Hepatic stellate cell (primary cell): Measurements from ENCODE around the gene IL19.

ENCODE experiments used
- DNase-seq: peaks from one replicate; pipeline ENCODE4 v3.0.0; 2011; ENCODE audit warnings: low spot score

The IL19 gene

GRCh38 chr1:206800411-206800810, 29.8 kb downstream of the IL19 start:
- DNase-seq, result no peak

GRCh38 chr1:206800891-206801290, 30.3 kb downstream of the IL19 start:
- DNase-seq, result no peak

- no peak for DNase-seq
Observed at GRCh38 chr1:206801467-206801866, 30.9 kb downstream of the IL19 start.

DNA sequence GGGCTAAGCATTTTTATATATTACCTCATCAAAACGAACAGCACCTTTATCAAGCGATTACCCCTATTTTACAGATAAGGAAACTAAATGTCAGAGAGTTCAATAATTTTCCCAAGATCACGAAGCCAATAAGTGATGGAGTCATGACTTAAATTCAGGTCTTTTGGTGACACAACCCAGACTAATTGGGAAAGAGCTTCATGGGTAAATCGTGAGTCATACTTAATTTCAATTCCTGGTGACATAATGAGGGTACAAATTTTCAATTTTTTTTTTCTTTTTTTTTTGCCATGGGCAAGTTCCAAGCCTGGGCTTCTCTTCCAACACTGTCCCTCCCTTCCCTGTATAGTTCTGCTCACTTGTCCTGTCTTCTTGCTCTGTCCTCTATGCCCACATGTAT, 31.8 kb downstream of the IL19 start:
- no peak for DNase-seq

DNA sequence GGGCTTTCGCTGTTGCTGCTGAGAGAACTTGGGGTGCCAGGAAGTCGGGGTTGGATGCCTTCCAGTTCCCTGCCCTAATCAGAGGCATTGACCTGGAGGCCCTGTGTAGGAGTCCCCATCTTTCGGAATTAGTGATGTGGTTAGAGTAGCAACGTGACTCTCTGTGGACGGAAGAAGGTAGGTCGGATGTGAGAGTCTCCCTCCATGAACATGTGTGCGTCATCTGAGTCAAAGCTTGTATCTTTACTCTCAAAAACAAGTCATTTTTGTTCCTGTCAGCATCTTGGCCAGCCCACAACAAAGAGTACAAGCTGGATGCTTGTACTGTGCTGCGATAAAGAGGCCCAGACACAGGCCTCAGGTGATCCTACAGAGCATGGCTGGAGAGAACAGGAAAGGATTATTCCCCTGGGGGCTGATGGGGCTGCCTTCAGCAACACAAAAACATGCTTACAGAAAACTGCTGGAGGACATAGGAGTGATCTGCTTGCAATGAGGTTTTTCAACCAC, 32.7 kb downstream of the IL19 start:
- DNase-seq, result no peak

GRCh38 chr1:206804156-206804737, 33.7 kb downstream of the IL19 start:
- no peak for DNase-seq

DNA sequence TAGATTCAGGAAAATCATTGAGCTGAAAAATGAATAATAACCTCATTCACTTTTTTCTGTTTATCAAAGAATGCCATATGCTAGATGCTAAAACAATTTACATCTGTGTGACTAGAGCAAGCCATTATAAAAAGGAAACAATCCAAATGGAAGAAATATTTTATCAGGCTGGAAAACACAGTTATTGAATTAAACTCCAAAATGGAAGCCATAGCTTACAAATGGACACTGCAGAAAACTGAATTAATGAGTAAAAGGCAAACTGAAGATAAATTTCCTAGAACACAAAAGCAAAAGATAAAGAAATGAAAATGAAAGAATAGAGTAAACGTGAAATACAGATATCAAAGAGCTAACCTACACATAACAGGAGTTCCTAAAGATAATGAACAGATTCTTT, 34.8 kb downstream of the IL19 start:
- no peak for DNase-seq

GRCh38 chr1:206808615-206809014, 38.0 kb downstream of the IL19 start:
- DNase-seq, result no peak

- DNase-seq, result no peak
Observed at GRCh38 chr1:206809504-206810084, 39.0 kb downstream of the IL19 start.

DNA sequence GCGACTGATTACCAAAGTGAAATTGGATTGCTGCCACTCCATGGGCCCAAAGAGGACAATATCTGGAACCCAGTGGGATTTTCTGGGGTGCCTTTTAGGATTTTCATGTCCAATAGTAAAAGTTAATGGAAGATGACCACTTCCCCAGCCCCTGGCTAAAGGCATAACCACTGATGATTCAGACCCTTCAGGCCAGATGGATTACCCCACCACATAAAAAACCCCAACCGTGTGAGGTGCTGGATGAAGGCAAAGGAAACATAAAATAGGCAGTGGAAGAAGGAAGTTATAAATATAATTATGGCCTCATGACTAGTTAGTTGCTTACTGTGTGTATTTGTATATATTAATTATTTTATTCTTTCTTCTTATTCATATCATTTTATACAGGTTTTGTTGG, 41.9 kb downstream of the IL19 start:
- DNase-seq, result no peak

DNA sequence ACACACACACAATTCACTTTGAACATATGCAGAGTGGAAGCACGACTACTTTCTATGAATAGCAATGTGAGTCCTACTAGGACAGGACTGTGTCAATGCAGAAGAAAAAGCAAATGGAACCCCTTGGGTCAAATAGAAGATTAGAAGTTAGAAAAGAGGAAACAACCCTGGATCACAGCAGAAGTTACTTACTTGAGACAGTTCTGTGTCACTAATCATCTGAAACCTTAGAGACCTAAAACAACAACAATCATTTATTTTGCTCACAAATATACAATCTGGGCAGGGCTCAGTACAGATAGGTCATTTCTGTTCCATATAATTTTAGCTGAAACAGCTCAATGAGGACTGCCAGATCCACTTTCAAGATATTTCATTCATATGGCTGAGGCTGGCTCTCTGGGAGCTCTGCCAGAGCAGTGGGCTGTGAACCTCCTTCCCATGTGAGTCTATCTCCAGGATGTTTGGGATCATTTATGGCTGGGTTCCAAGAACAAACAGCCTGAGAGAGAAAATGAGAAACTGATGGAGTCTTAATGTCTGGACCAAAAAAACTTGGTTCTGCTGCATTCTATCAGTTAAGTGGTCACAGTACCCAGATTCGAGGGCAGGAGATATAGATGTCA, 44.3 kb downstream of the IL19 start:
- no peak for DNase-seq

DNA sequence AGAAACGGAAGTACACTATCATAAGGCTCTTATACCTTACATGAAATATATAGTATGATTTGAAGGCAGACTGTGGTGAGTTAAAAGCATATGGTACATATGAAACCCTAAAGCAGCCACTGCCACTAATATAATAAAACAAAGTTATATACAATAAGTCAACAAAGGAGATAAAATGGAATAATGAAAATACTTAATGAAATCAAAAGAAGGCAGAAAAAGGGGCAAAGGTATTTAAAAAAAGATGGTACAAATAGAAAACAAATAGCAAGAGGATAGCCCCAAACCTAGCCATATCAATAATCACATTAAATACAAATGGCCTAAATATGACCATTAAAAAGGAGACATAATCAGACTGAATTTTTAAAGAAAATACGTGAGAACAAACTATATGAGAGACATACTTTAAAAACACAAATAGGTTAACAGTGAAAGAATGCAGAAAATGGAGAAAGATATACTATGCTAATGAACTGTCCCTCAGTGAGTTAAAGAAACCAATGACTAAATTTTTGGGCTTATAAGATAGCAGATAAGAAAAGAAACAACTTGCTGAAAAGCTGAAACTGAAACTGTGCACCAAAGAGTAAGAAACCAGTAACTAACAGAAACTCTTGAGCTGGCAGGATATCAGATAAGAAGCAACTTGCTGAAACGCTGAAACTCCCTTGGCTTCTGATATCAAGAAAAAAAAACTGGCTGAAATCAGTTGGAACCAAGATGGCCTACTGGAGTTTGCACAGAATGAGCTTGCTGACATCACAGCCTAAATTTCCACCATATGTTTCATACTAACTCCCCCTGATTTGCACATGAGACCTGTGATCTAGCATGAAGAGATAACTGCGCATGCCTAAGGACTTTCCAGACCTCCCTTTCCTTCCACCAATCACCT, 46.1 kb downstream of the IL19 start:
- no peak for DNase-seq

DNA sequence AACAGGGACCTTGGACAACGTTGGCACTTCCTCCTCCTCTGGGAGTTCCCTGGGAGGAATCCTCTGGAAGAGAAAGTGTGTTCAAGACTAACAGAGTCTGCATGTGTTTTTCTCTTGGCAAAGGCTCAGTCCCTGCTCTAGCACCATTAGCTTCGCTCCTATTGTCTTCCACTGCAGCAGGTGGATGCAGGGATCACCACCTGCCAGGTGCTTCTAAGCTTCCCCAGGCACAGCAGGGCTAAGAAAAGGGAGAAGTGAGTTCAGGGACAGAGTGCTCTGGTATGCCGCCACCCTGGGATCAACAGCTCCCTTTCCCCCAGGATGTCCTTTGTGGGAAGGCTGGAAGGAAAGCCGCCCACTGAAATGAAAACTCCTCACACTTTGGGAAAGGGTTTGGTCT, 50.9 kb downstream of the IL19 start:
- DNase-seq, result no peak

- no peak for DNase-seq
Observed at GRCh38 chr1:206823727-206824126, 53.2 kb downstream of the IL19 start.

DNA sequence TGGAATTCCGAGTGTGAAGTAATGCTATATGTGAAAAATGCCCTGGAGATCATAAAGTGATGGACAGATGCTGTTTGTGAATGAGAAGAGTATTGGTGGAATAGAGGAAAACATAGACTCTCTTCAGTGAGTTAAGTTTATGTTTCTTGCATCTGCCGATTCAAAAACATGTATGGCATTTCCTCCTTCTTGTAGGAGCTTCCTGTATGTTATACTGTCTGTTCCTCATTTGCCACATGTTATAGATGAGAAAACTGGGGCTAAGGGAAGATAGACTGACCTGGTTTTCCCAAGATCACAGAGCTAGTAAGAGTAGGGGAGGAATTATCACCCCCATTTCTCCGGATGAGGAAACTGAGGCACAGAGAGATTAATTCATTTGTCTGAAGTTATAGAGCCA, 53.8 kb downstream of the IL19 start:
- DNase-seq, result no peak

- DNase-seq, result no peak
Observed at GRCh38 chr1:206826394-206826793, 55.8 kb downstream of the IL19 start.

GRCh38 chr1:206828061-206828460, 57.5 kb downstream of the IL19 start:
- no peak for DNase-seq

DNA sequence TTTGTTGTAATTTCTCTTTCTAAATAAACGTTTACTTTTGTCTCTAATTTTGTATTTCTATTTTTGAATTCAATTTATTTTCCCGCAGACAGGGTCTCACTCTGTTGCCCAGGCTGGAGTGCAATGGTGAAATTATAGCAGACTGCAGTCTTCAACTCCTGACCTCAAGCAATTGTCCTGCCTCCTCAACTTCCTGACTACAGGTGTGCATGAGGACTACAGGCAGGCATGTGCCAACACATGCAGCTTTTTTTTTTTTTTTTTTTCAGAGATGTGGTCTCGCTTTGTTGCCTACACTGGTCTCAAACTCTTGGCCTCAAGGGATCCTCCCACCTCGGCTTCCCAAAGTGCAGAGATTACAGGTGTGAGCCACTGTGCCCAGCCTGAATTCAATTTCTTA, 58.2 kb downstream of the IL19 start:
- no peak for DNase-seq

- DNase-seq, result no peak
Observed at GRCh38 chr1:206829282-206829681, 58.7 kb downstream of the IL19 start.

GRCh38 chr1:206829875-206830274, 59.3 kb downstream of the IL19 start:
- no peak for DNase-seq

GRCh38 chr1:206831650-206832049, 61.1 kb downstream of the IL19 start:
- no peak for DNase-seq

DNA sequence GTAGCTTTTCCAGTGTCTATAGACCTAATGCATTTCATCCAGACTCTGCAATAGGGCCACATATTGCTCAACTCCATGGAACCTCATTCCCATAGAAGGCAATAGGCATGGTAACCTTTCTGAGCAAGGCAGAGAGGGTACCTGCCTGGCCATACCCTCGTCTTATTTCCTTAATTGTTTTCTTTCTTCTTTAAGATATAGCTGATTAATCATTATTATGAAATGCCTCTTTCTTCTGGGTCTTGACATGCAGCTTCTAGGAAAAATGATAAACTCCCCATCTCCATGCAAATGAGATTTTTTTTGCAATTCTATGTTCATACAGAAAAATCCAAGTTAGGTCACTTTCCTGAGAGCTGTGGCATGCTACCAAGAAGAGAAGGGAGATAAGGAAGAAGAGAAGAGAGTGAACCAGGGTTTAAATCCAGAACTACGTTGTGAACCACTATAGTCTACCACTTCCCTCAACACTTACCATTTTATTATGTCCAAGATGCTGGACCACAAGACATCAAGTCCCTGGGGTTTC, 61.8 kb downstream of the IL19 start:
- DNase-seq, result no peak
